Measurements from ENCODE around the gene SHH. TPM values are rescaled to one million over a fixed set of nuclear protein-coding genes. Genes with fewer than 3 reads are reported as not detected.

The SHH gene
- polyA plus RNA-seq, 1 experiment = not detected

DNA sequence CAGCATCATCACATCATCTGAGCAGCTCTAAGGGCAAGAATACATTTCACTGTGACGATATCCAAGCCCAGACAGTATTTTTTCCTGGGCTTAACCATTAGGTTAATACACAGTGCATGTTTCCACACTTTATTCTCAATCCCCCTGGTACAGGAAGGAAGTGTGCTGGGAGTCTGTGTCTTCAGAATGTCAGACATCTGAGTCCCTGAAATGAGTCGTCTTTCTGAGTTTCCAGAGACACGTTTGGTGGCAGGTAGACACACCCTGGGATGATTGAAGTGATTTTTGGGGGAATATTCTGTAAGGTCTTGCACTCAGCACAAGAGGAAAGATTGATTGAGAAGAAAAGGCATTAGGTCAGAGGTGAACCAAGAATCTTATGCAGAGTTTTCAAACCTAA, 13.1 kb upstream of the SHH start:
- Histone ChIP-seq H3K9me3 (ENCODE audit: control insufficient read depth, insufficient read depth, low read length) (peaks cover 9% of the 10 kb centered on the region; the same call in 1 of the 2 replicates), H3K4me3 (ENCODE audit: low read depth, low read length) (no peak overlapping the region), H3K27me3 (ENCODE audit: control insufficient read depth, insufficient read depth, low read length) (peaks cover 3% of the 10 kb centered on the region), H3K27ac (ENCODE audit: low read depth, low read length) (no peak overlapping the region)
- TF ChIP-seq, protein P1, sequence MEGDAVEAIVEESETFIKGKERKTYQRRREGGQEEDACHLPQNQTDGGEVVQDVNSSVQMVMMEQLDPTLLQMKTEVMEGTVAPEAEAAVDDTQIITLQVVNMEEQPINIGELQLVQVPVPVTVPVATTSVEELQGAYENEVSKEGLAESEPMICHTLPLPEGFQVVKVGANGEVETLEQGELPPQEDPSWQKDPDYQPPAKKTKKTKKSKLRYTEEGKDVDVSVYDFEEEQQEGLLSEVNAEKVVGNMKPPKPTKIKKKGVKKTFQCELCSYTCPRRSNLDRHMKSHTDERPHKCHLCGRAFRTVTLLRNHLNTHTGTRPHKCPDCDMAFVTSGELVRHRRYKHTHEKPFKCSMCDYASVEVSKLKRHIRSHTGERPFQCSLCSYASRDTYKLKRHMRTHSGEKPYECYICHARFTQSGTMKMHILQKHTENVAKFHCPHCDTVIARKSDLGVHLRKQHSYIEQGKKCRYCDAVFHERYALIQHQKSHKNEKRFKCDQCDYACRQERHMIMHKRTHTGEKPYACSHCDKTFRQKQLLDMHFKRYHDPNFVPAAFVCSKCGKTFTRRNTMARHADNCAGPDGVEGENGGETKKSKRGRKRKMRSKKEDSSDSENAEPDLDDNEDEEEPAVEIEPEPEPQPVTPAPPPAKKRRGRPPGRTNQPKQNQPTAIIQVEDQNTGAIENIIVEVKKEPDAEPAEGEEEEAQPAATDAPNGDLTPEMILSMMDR (IDR thresholded peaks at IDR 0.05; ENCODE audit: low read depth, low read length) = no peak
- ChIA-PET POLR2A (no interaction called here), CTCF (no interaction called here)
- DNase-seq (ENCODE audit: low read depth, low spot score) = no peak

DNA sequence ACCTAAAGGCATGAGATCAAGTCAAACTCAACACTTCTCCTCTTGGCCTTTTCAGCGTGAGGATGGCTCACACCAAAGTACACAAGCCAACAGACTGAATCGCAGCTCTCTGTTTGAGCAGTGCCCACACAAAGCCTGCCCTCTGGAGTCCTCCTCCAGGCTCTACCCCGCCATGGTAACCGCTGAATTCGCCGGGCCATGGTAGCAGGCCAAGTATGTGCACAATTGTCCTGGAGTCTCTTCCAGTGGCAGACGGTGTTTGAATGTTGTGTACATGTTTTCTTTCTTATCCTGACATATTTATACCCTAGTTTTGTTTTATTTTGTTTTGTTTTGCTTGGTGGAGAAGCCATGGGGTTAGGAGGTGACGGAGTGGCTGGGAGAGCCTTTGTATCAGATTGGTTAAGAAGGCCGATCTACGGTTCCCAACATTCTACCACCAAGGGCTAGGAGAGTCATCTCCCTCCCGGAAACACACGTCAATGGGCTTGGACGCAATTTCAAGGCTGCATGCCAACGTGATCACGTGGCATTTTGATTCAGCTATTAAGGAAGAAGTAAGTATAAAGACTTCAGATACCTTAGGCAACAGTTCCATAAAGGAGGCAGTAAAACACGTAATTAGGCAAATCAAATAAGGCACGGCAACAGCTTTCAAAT, 12.1 kb upstream of the SHH start:
- H3K9me3 ChIP-seq (ENCODE audit: control insufficient read depth, insufficient read depth, low read length) = peaks cover 8% of the 10 kb centered on the region; the same call in 1 of the 2 replicates
- TF ChIP-seq, protein P1 (IDR thresholded peaks at IDR 0.05; ENCODE audit: low read depth, low read length) = no peak
- H3K27me3 ChIP-seq (ENCODE audit: control insufficient read depth, insufficient read depth, low read length) = peaks cover 3% of the 10 kb centered on the region
- no peak overlapping the region for H3K27ac ChIP-seq (ENCODE audit: low read depth, low read length)
- ChIA-PET CTCF (interaction anchor here (0.6 kb wide), 1 partner anchor 1001 kb away, joined by 3 read pairs; no protein-coding TSS in a partner anchor), POLR2A (no interaction called here)
- DNase-seq (ENCODE audit: low read depth, low spot score) = no peak
- H3K4me3 ChIP-seq (ENCODE audit: low read depth, low read length) = no peak overlapping the region

DNA sequence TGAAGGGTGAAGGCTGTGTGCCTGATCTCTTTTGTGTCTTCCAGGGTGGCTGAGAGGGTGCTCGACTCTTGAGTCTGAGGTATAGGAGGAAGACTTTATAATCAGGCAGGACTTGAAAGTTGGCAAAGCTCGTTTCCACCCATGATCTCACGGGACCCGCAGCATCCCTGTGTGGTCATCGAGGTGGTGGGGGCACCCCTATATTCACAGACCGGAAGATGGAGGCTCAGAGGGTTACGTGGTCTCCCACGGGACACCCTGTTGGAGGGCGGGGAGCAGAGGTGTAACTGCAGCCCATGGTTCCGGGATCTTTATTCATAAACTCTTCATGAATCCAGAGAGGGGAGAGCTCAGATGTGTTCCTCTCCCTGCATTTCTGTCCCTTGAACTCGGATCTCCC, 9.6 kb upstream of the SHH start:
- ChIA-PET POLR2A (no interaction called here), CTCF (no interaction called here)
- Histone ChIP-seq H3K27me3 (ENCODE audit: control insufficient read depth, insufficient read depth, low read length) (peaks cover 3% of the 10 kb centered on the region), H3K9me3 (ENCODE audit: control insufficient read depth, insufficient read depth, low read length) (peaks cover 26% of the 10 kb centered on the region), H3K27ac (ENCODE audit: low read depth, low read length) (no peak overlapping the region), H3K4me3 (ENCODE audit: low read depth, low read length) (no peak overlapping the region)
- DNase-seq (ENCODE audit: low read depth, low spot score) = no peak
- TF ChIP-seq, protein P1 (IDR thresholded peaks at IDR 0.05; ENCODE audit: low read depth, low read length) = no peak

DNA sequence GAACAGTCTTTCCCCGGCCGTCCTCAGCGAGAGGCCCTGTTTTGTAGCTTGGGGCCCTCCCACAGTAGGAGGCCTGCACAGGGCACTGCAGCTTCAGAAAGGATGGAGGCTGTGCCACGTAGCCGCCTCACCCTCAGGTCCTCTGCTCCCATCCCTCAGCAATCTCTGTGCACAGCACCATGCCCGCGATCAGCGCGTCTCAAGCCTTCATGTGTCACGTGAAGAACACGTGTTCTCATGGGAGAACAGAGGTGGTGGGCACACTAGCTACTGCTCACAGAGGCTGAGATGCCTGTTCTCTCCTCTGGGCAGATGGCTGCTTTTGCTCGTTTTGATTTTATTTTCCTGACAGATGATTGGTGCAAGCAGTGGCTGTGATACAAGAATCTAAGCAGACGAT, 8.5 kb upstream of the SHH start:
- TF ChIP-seq, protein P1 (IDR thresholded peaks at IDR 0.05; ENCODE audit: low read depth, low read length) = no peak
- CTCF ChIA-PET = interaction anchor here (0.6 kb wide), 1 partner anchor 25 kb away, joined by 3 read pairs; no protein-coding TSS in a partner anchor
- no peak overlapping the region for H3K27ac ChIP-seq (ENCODE audit: low read depth, low read length)
- peaks cover 26% of the 10 kb centered on the region for H3K9me3 ChIP-seq (ENCODE audit: control insufficient read depth, insufficient read depth, low read length)
- H3K4me3 ChIP-seq (ENCODE audit: low read depth, low read length) = no peak overlapping the region
- peaks cover 3% of the 10 kb centered on the region for H3K27me3 ChIP-seq (ENCODE audit: control insufficient read depth, insufficient read depth, low read length)
- POLR2A ChIA-PET = no interaction called here
- no peak for DNase-seq (ENCODE audit: low read depth, low spot score)

DNA sequence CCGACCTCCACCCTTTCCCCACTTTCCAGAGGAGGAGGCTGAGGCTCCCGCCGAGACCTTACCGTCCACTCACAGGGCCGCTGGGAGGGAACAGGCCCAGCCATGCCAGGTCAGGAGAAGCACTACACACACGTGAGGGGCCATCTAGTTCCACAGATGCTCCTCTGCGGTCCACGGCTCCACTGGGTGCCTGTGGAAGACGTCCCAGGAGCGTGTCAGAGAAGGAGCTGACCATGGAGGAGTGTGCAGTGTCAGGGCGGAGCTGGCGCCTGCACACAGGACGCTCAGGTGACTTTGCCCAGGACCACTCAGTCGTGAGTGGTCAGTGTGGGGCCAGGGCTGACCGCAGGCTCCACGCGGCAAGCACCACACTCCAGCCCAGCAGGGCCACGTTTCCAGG, 8.0 kb upstream of the SHH start:
- ChIA-PET CTCF (interaction anchor here (0.6 kb wide), 1 partner anchor 24 kb away, joined by 3 read pairs; no protein-coding TSS in a partner anchor), POLR2A (no interaction called here)
- peaks cover 26% of the 10 kb centered on the region for H3K9me3 ChIP-seq (ENCODE audit: control insufficient read depth, insufficient read depth, low read length)
- TF ChIP-seq, protein P1 (IDR thresholded peaks at IDR 0.05; ENCODE audit: low read depth, low read length) = no peak
- no peak overlapping the region for H3K27ac ChIP-seq (ENCODE audit: low read depth, low read length)
- peaks cover 5% of the 10 kb centered on the region for H3K27me3 ChIP-seq (ENCODE audit: control insufficient read depth, insufficient read depth, low read length)
- no peak for DNase-seq (ENCODE audit: low read depth, low spot score)
- H3K4me3 ChIP-seq (ENCODE audit: low read depth, low read length) = no peak overlapping the region
